ENCODE measurements around the gene KLHL15. TPM values are rescaled to one million over a fixed set of nuclear protein-coding genes. Genes with fewer than 3 reads are reported as not detected.

KLHL15 gene
- polyA plus RNA-seq, 1 of the 3 experiments (the other 2 are of a cell fraction), result 2.4 TPM

- no peak for TF ChIP-seq ZBTB33 (IDR thresholded peaks at IDR 0.05; ENCODE audit: borderline replicate concordance, low read depth)
- no peak for TF ChIP-seq SIN3A (IDR thresholded peaks at IDR 0.05; ENCODE audit: borderline replicate concordance, low read depth, low read length)
- TF ChIP-seq RAD21 (IDR thresholded peaks at IDR 0.05; ENCODE audit: low read length), result no peak
- no peak for TF ChIP-seq FOXM1 (IDR thresholded peaks at IDR 0.05; ENCODE audit: low read depth)
- no peak for TF ChIP-seq EZH2phosphoT487 (IDR thresholded peaks at IDR 0.05; ENCODE audit: borderline replicate concordance, low read depth)
- TF ChIP-seq EP300 (IDR thresholded peaks at IDR 0.05; ENCODE audit: borderline replicate concordance in 1 of 2, low read depth in 1 of 2, low read length in 1 of 2), result no peak
- TF ChIP-seq CHD2 (IDR thresholded peaks at IDR 0.05; ENCODE audit: low read length, partially characterized antibody), result no peak
- no peak for TF ChIP-seq MAX (IDR thresholded peaks at IDR 0.05; ENCODE audit: low read depth)
- no peak for TF ChIP-seq NFIC (IDR thresholded peaks at IDR 0.05; ENCODE audit: borderline replicate concordance)
Measured at GRCh38 chrX:23944234-23944633, 82.8 kb downstream of the KLHL15 start (continued).

GRCh38 chrX:23939203-23939602 lies 87.8 kb downstream of the KLHL15 start:
- no peak overlapping the region for H2AFZ ChIP-seq (ENCODE audit: low read depth)
- peaks cover 4% of the 10 kb centered on the region; the same call in 1 of the 2 replicates for H3K27me3 ChIP-seq (ENCODE audit: insufficient read depth)
- H4K20me1 ChIP-seq (ENCODE audit: insufficient read depth), result no peaks in the 10 kb centered on the region
- 45% methylated on average over 1 of the region's 1 CpG for WGBS (ENCODE audit: low lambda C conversion rate)
- CTCF ChIA-PET, result no interaction called here
- no peak overlapping the region for H3K9ac ChIP-seq
- no peaks in the 10 kb centered on the region for H3F3A ChIP-seq (replicated peaks; ENCODE audit: insufficient read depth)
- no peaks in the 10 kb centered on the region for H3K9me2 ChIP-seq
- no peaks in the 10 kb centered on the region for H3K9me3 ChIP-seq
- TF ChIP-seq GABPA (IDR thresholded peaks at IDR 0.05; ENCODE audit: low read depth), result no peak
- TF ChIP-seq PBX3 (IDR thresholded peaks at IDR 0.05), result no peak
- no peak for TF ChIP-seq FOXM1 (IDR thresholded peaks at IDR 0.05; ENCODE audit: low read depth)
- TF ChIP-seq NRF1 (IDR thresholded peaks at IDR 0.05; ENCODE audit: low read depth, low read length), result no peak
- TF ChIP-seq SMC3 (IDR thresholded peaks at IDR 0.05; ENCODE audit: low read depth, low read length), result no peak
- no peak for TF ChIP-seq YY1 (IDR thresholded peaks at IDR 0.05; ENCODE audit: low read depth)
- TF ChIP-seq MAX (IDR thresholded peaks at IDR 0.05; ENCODE audit: low read depth), result no peak
- TF ChIP-seq POLR2AphosphoS5 (IDR thresholded peaks at IDR 0.05; ENCODE audit: low read depth, low read length), result no peak
- TF ChIP-seq MEF2A (IDR thresholded peaks at IDR 0.05; ENCODE audit: borderline replicate concordance, low read depth), result no peak
- no peak for TF ChIP-seq CHD2 (IDR thresholded peaks at IDR 0.05; ENCODE audit: low read length, partially characterized antibody)
- TF ChIP-seq RCOR1 (IDR thresholded peaks at IDR 0.05; ENCODE audit: low read length), result no peak
- no peak for TF ChIP-seq ELF1 (IDR thresholded peaks at IDR 0.05)
- no peak for TF ChIP-seq EZH2phosphoT487 (IDR thresholded peaks at IDR 0.05; ENCODE audit: borderline replicate concordance, low read depth)
- no peaks in the 10 kb centered on the region for H3K4me1 ChIP-seq (ENCODE audit: control insufficient read depth in 1 of 2, insufficient read depth in 2 of 2, low read depth in 1 of 2, low read length in 1 of 2)
- no peak overlapping the region for H3K27ac ChIP-seq (ENCODE audit: low read depth in 2 of 2, low read length in 1 of 2)
- no peaks in the 10 kb centered on the region for H3K36me3 ChIP-seq (replicated peaks in 1 of 2; ENCODE audit: control insufficient read depth in 1 of 2, insufficient read depth in 2 of 2, low read length in 1 of 2)
- no peak for DNase-seq
- POLR2A ChIA-PET, result no interaction called here
- no peak overlapping the region for H3K4me2 ChIP-seq
- H3K4me3 ChIP-seq (ENCODE audit: low read depth in 2 of 2, low read length in 1 of 2), result no peak overlapping the region
- no peaks in the 10 kb centered on the region for H3K79me2 ChIP-seq (ENCODE audit: insufficient read depth)
